Measurements from ENCODE around the gene ANK3.

DNA sequence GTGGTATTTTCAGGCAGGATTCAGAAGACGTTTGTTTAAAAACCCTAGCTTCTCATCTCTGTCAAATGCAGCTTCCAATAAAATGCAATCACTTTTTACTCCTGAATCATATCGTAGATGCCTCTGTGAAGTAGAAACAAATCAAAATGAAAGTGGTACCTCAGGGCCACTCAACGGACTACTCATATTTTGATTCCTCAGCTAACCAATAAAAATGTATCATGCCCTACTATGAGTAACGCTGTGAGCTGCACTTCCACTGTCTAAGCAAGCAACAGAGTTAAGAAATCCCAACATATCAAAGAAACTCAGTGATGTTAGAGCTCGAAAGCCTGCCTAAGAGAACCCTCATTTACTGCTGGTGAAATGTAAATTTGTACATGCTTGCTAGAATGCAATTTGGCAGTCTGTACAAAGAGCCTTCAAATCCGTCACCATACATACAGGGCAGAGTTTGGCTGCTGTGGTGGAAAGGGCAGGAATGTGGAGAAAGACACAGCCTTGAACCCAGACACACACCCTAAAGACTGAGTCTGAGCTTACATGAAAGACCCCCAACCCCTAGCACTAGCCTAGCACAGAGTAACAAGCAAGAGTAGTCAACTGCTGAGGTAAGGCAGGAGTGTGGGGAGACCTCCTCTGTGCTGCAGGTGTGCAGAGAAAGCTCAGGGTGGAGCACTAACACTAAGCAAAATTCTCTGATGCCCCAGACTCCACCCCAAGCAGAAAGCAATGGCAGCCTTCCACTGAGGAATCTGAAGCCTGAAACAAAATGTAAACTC is 151.5 kb downstream of the ANK3 start:
- TF ChIP-seq, protein P1, sequence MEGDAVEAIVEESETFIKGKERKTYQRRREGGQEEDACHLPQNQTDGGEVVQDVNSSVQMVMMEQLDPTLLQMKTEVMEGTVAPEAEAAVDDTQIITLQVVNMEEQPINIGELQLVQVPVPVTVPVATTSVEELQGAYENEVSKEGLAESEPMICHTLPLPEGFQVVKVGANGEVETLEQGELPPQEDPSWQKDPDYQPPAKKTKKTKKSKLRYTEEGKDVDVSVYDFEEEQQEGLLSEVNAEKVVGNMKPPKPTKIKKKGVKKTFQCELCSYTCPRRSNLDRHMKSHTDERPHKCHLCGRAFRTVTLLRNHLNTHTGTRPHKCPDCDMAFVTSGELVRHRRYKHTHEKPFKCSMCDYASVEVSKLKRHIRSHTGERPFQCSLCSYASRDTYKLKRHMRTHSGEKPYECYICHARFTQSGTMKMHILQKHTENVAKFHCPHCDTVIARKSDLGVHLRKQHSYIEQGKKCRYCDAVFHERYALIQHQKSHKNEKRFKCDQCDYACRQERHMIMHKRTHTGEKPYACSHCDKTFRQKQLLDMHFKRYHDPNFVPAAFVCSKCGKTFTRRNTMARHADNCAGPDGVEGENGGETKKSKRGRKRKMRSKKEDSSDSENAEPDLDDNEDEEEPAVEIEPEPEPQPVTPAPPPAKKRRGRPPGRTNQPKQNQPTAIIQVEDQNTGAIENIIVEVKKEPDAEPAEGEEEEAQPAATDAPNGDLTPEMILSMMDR (IDR thresholded peaks at IDR 0.05): peak in 2 of 4 donors; percentile 23 to 31
- TF ChIP-seq POLR2A (IDR thresholded peaks at IDR 0.05): no peak
